ENCODE measurements around the gene OR51I2. TPM values are rescaled to one million over a fixed set of nuclear protein-coding genes. Genes with fewer than 3 reads are reported as not detected.

The OR51I2 gene
- total RNA-seq, 2 donors from 2014 or later: not detected

GRCh38 chr11:5504403-5504921 lies 55.3 kb downstream of the OR51I2 start:
- intact Hi-C loops (cut with DNase I): no loop called here
- no peak for DNase-seq (ENCODE audit: low spot score)

GRCh38 chr11:5505363-5506048 lies 56.4 kb downstream of the OR51I2 start:
- intact Hi-C loops (cut with DNase I): no loop called here
- no peak for DNase-seq (ENCODE audit: low spot score)

Other genes with a start within 250 kb of the OR51I2 start
- gene OR51V1, start 248.6 kb upstream of the OR51I2 start, total RNA-seq: not detected
- 1,000 to 10,000 TPM; 1,053 to 3,910 TPM for gene HBB, start 222.3 kb upstream of the OR51I2 start, total RNA-seq
- 1 to 10 TPM; 1.4 to 4.8 TPM for gene HBD, start 214.8 kb upstream of the OR51I2 start, total RNA-seq
- gene HBG1, start 199.5 kb upstream of the OR51I2 start, total RNA-seq: not detected
- gene HBG2, start 194.5 kb upstream of the OR51I2 start, total RNA-seq: under 1 TPM in 1 of 2 donors, not detected in 1; 0.71 TPM
- gene HBE1, start 179.4 kb upstream of the OR51I2 start, total RNA-seq: not detected
- gene OR51B4, start 147.4 kb upstream of the OR51I2 start, total RNA-seq: under 1 TPM in 1 of 2 donors, not detected in 1; 0.46 TPM
- not detected for gene OR51B2, start 125.0 kb upstream of the OR51I2 start, total RNA-seq
- gene OR51B5, start 105.8 kb upstream of the OR51I2 start, total RNA-seq: under 1 TPM; 0.29 to 0.51 TPM
- gene OR51B6, start 97.8 kb upstream of the OR51I2 start, total RNA-seq: not detected
- not detected for gene OR51M1, start 65.5 kb upstream of the OR51I2 start, total RNA-seq
- not detected for gene OR51Q1, start 27.2 kb upstream of the OR51I2 start, total RNA-seq
- gene OR51I1, start 7.8 kb upstream of the OR51I2 start, total RNA-seq: not detected
- not detected for gene OR52D1, start 39.4 kb downstream of the OR51I2 start, total RNA-seq
- under 1 TPM in 1 of 2 donors, not detected in 1; 0.38 TPM for gene UBQLN3, start 60.6 kb downstream of the OR51I2 start, total RNA-seq
- under 1 TPM; 0.32 to 0.38 TPM for gene UBQLNL, start 67.4 kb downstream of the OR51I2 start, total RNA-seq
- gene OR52H1, start 99.2 kb downstream of the OR51I2 start, total RNA-seq: under 1 TPM; 0.24 to 0.51 TPM
- not detected for gene OR52B6, start 131.6 kb downstream of the OR51I2 start, total RNA-seq
- gene TRIM6, start 147.3 kb downstream of the OR51I2 start, total RNA-seq: 1 to 10 TPM; 1.8 to 3.2 TPM
- gene TRIM34, start 175.7 kb downstream of the OR51I2 start, total RNA-seq: 1 to 10 TPM; 4.1 to 4.5 TPM
- gene TRIM5, start 235.8 kb downstream of the OR51I2 start, total RNA-seq: 10 to 100 TPM; 18.1 to 20.2 TPM
- 10 to 100 TPM; 40.7 to 60.4 TPM for gene TRIM22, start 240.5 kb downstream of the OR51I2 start, total RNA-seq

All from posterior vena cava (tissue), 2 donors.